ENCODE measurements around the gene LRIT1. TPM values are rescaled to one million over a fixed set of nuclear protein-coding genes. Genes with fewer than 3 reads are reported as not detected.

LRIT1 gene
- total and polyA plus RNA-seq, 2 of the 8 experiments (the other 6 are each of a cell fraction or from before 2014, with no cell fraction given) = 0.03 TPM; not detected in 1

DNA sequence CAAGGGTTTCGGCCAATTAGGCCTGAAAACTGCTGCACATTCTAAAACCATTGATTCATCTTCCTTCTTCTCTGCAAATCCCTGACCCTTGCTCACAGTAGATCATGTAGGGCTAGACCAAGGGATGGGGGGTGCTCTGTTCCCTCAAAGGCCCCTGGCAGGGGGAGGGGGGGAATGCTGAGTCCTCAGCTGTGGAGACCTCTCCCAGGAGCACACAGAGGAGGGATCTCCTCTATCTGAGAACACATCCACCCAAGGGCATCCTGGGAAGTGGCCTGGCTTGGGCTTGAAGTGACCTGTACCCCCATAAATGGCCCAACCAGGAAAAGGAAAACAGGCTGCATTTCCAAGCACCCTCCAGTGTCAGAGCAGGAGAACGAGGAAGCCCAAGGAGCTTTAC lies 48.0 kb downstream of the LRIT1 start:
- TF ChIP-seq KDM5A (IDR thresholded peaks at IDR 0.05; ENCODE audit: low read length) = no peak
- no peak for TF ChIP-seq SP2 (IDR thresholded peaks at IDR 0.05; ENCODE audit: low read length)
- TF ChIP-seq, protein P1, sequence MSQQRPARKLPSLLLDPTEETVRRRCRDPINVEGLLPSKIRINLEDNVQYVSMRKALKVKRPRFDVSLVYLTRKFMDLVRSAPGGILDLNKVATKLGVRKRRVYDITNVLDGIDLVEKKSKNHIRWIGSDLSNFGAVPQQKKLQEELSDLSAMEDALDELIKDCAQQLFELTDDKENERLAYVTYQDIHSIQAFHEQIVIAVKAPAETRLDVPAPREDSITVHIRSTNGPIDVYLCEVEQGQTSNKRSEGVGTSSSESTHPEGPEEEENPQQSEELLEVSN (IDR thresholded peaks at IDR 0.05) = no peak
- no peak overlapping the region for H2AK5ac ChIP-seq (ENCODE audit: low read depth, low read length)
- CTCF ChIA-PET (ENCODE audit: partially characterized antibody) = interaction anchor here (0.8 to 8.6 kb wide), 6 partner anchors 9 to 332 kb away, joined by 3 to 64 read pairs (median 12); no protein-coding TSS in a partner anchor
- H3K4ac ChIP-seq (replicated peaks; ENCODE audit: insufficient read length, low read depth, low read length) = no peak overlapping the region
- H3K56ac ChIP-seq (replicated peaks; ENCODE audit: insufficient read length, low read depth, low read length) = no peak overlapping the region
- no peaks in the 10 kb centered on the region for H3K9me3 ChIP-seq (ENCODE audit: insufficient read depth in 2 of 2, low read depth in 1 of 2, low read length in 1 of 2)
- H3K79me2 ChIP-seq (ENCODE audit: control insufficient read depth in 1 of 2, insufficient read depth in 2 of 2, low read length in 2 of 2) = no peaks in the 10 kb centered on the region
- no peak overlapping the region for H2BK15ac ChIP-seq (ENCODE audit: low read length)
- DNase-seq (ENCODE audit: low read depth in 1 of 2, low spot score in 2 of 2) (no peak), FAIRE-seq (no peak)
- H3K23me2 ChIP-seq (ENCODE audit: low read depth, low read length) = peaks cover 12% of the 10 kb centered on the region; the same call in 1 of the 2 replicates
- no peak overlapping the region; a peak in 1 of 4 replicates for H3K4me2 ChIP-seq (ENCODE audit: insufficient read depth in 1 of 2, low read depth in 2 of 2, low read length in 2 of 2)
- H3K18ac ChIP-seq (ENCODE audit: extremely low read depth, low read length) = no peak overlapping the region
- H3K4me3 ChIP-seq (ENCODE audit: extremely low read depth in 1 of 4, insufficient read depth in 2 of 4, low read depth in 3 of 4, low read length in 4 of 4) = no peak overlapping the region
- H2BK120ac ChIP-seq (replicated peaks; ENCODE audit: low read depth, low read length) = no peak overlapping the region
- H2BK5ac ChIP-seq (ENCODE audit: low read depth, low read length) = no peak overlapping the region
- no peak overlapping the region for H3K14ac ChIP-seq (ENCODE audit: insufficient read length)
- H4K8ac ChIP-seq (ENCODE audit: extremely low read depth, insufficient read depth, low read length) = no peak overlapping the region
- no peak overlapping the region for H2BK20ac ChIP-seq (ENCODE audit: low read length)
- H3K36me3 ChIP-seq (ENCODE audit: control insufficient read depth in 2 of 4, insufficient read depth in 4 of 4, low read length in 3 of 4) = no peaks in the 10 kb centered on the region
- H2AFZ ChIP-seq (ENCODE audit: low read length) = no peak overlapping the region
- no peaks in the 10 kb centered on the region for H3K79me1 ChIP-seq (ENCODE audit: low read depth, low read length)
- H3K4me1 ChIP-seq (replicated peaks in 1 of 4; ENCODE audit: control insufficient read depth in 3 of 4, insufficient read depth in 4 of 4, low read length in 3 of 4) = peaks cover 0 to 5% (median 2%) of the 10 kb centered on the region in 4 experiments; a peak in 4 of 7 replicates
- no peak overlapping the region for H4K91ac ChIP-seq (replicated peaks; ENCODE audit: insufficient read length, low read length)
- no peak overlapping the region for H4K5ac ChIP-seq (ENCODE audit: insufficient read length, low read depth, low read length)
- WGBS, 2 experiments (ENCODE audit: extremely low coverage in 1 of 2, insufficient coverage in 1 of 2, insufficient read length in 1 of 2, insufficient replicate concordance in 2 of 2, low coverage in 1 of 2, low lambda C conversion rate in 2 of 2, missing lambda C conversion rate in 1 of 2) = 86% methylated on average over 2 of the region's 2 CpGs; no CpG with 5 or more reads in 1 of the 2 experiments
- peaks cover 2 to 36% (median 31%) of the 10 kb centered on the region in 4 experiments for H3K27me3 ChIP-seq (replicated peaks in 1 of 4; ENCODE audit: control insufficient read depth in 3 of 4, extremely low read depth in 1 of 4, insufficient read depth in 3 of 4, low read length in 3 of 4)
- H2BK12ac ChIP-seq (ENCODE audit: low read depth, low read length) = no peak overlapping the region
- H3K23ac ChIP-seq (ENCODE audit: insufficient read length) = no peak overlapping the region
- POLR2A ChIA-PET (ENCODE audit: partially characterized antibody) = no interaction called here
- no peak overlapping the region for H3K9ac ChIP-seq (replicated peaks in 1 of 4; ENCODE audit: extremely low read depth in 1 of 4, low read depth in 3 of 4, low read length in 3 of 4)
- H3K27ac ChIP-seq (ENCODE audit: low read depth, low read length) = no peak overlapping the region
- peaks cover 0 to 2% of the 10 kb centered on the region in 2 experiments for H4K20me1 ChIP-seq (replicated peaks in 1 of 2; ENCODE audit: control insufficient read depth in 1 of 2, insufficient read depth in 2 of 2, low read length in 2 of 2)
